HCT116 (cell line): ENCODE data around the gene CELF4. TPM values are rescaled to one million over a fixed set of nuclear protein-coding genes. Genes with fewer than 3 reads are reported as not detected.

Source experiments
- ATAC-seq: fragments of 200-7000 bp; cut with Tn5 transposase; 2 replicates; pipeline ENCODE4 v1.9.1; 2020; ENCODE audit warnings: mild to moderate bottlenecking, moderate library complexity
- BruUV-seq: library from RNA; stranded (reverse); fragments of 400-500 nt; replicated peaks from 2 replicates; lab custom pipeline; 2021; lab: Mats Ljungman, UMichigan
- CTCF ChIA-PET: fragments of 300-600 bp; sonication (Branson Sonifier 250); formaldehyde crosslinking; loops from one replicate; lab custom pipeline; 2021; ENCODE audit warnings: antibody characterized with exemption; lab: Charles Lee
- POLR2A ChIA-PET: fragments of 300-600, 350-600 bp; sonication (Branson Sonifier 250); formaldehyde crosslinking; loops from one replicate; lab custom pipeline; 2021; ENCODE audit warnings: antibody characterized with exemption; lab: Charles Lee
- RAD21 ChIA-PET, 2 experiments: fragments of 300-600 bp; sonication (Branson Sonifier 250); formaldehyde crosslinking; loops; one replicate each; lab custom pipeline; 2023; ENCODE audit warnings: low total read pairs in 2 of 2; ENCODE audit not compliant: uncharacterized antibody in 2 of 2, unreplicated experiment in 2 of 2, low non-redundant PET in 1 of 2; lab: Charles Lee
- DNase-seq: peaks from one replicate; pipeline ENCODE4 v3.0.0-alpha.2; 2010; ENCODE audit warnings: low read depth, low spot score
- H2AFZ ChIP-seq: fragments of 200-600 bp; shearing (Covaris generic), sonication (generic); 2 replicates; pipeline ENCODE4 v1.6.1; 2017; ENCODE audit warnings: low read depth, mixed run types, mixed read lengths, antibody characterized with exemption, low read length; ENCODE audit not compliant: poor library complexity, severe bottlenecking
- H3K27ac ChIP-seq: 2 replicates; pipeline ENCODE4 v1.5.1; 2012; ENCODE audit warnings: low read depth, low read length
- H3K27me3 ChIP-seq: fragments of 200-600 bp; sonication (generic); 2 replicates; pipeline ENCODE4 v1.6.1; 2016; ENCODE audit warnings: mixed run types, low read length, mixed read lengths; ENCODE audit not compliant: insufficient read depth
- H3K36me3 ChIP-seq, 2 experiments: fragments of 200-500 bp in 1 of 2; fragments of 200-600 bp in 1 of 2; sonication (Bioruptor generic) in 1 of 2; sonication (generic) in 1 of 2; 2 replicates each; pipeline versions ENCODE4 v1.5.1 to v1.6.1; 2014 to 2016; ENCODE audit warnings: low read length in 2 of 2, inconsistent platforms in 1 of 2, mixed read lengths in 1 of 2, mixed run types in 1 of 2; ENCODE audit not compliant: insufficient read depth in 2 of 2, control insufficient read depth in 1 of 2
- H3K4me1 ChIP-seq, 2 experiments: fragments of 200-600 bp in 1 of 2; sonication (generic) in 1 of 2; 2 replicates each; pipeline versions ENCODE4 v1.5.1 to v1.6.1; 2012 to 2017; ENCODE audit warnings: low read length in 2 of 2, inconsistent platforms in 1 of 2, mild to moderate bottlenecking in 1 of 2, mixed read lengths in 1 of 2, mixed run types in 1 of 2, moderate library complexity in 1 of 2; ENCODE audit not compliant: insufficient read depth in 2 of 2, control insufficient read depth in 1 of 2
- H3K4me2 ChIP-seq: fragments of 200-600 bp; sonication (generic); 2 replicates; pipeline ENCODE4 v1.6.1; 2017; ENCODE audit warnings: mixed run types, low read length, mixed read lengths
- H3K4me3 ChIP-seq, 2 experiments: fragments of 200-600 bp in 1 of 2; sonication (generic) in 1 of 2; replicated peaks in 1 of 2; 2 replicates each; pipeline ENCODE4 v1.5.1; 2011 to 2016; ENCODE audit warnings: low read length in 2 of 2, control low read depth in 1 of 2, low read depth in 1 of 2, mild to moderate bottlenecking in 1 of 2, mixed read lengths in 1 of 2, mixed run types in 1 of 2
- H3K79me2 ChIP-seq: fragments of 200-600 bp; sonication (generic); 2 replicates; pipeline ENCODE4 v1.6.1; 2017; ENCODE audit warnings: mild to moderate bottlenecking, mixed run types, low read length, moderate library complexity, mixed read lengths; ENCODE audit not compliant: insufficient read depth
- H3K9ac ChIP-seq: fragments of 200-600 bp; sonication (generic); 2 replicates; pipeline ENCODE4 v1.6.1; 2016; ENCODE audit warnings: low read length, mixed read lengths
- H3K9me2 ChIP-seq: fragments of 200-600 bp; sonication (generic), shearing (Covaris generic); 2 replicates; pipeline ENCODE4 v1.6.1; 2017; ENCODE audit warnings: mixed run types, mild to moderate bottlenecking, moderate library complexity; ENCODE audit not compliant: insufficient read depth
- H3K9me3 ChIP-seq, 2 experiments: fragments of 200-500 bp in 1 of 2; fragments of 200-600 bp in 1 of 2; sonication (Bioruptor generic) in 1 of 2; sonication (generic) in 1 of 2; 2 replicates each; pipeline ENCODE4 v1.6.1; 2014 to 2017; ENCODE audit warnings: low read length in 2 of 2, mixed read lengths in 2 of 2, inconsistent platforms in 1 of 2, low read depth in 1 of 2, mild to moderate bottlenecking in 1 of 2, mixed run types in 1 of 2, moderate library complexity in 1 of 2; ENCODE audit not compliant: control insufficient read depth in 1 of 2, insufficient read depth in 1 of 2
- H4K20me1 ChIP-seq: fragments of 200-600 bp; sonication (generic), shearing (Covaris generic); 2 replicates; pipeline ENCODE4 v1.6.1; 2017; ENCODE audit warnings: mixed run types, mild to moderate bottlenecking, moderate library complexity; ENCODE audit not compliant: insufficient read depth
- EGR1 ChIP-seq: IDR thresholded peaks from 2 replicates; pipeline ENCODE4 v1.6.1; 2012; ENCODE audit warnings: low read depth
- ELF1 ChIP-seq: IDR thresholded peaks from 2 replicates; pipeline ENCODE4 v1.6.1; 2012; ENCODE audit warnings: low read depth, borderline replicate concordance
- EZH2phosphoT487 ChIP-seq: fragments of 200-600 bp; IDR thresholded peaks from 2 replicates; pipeline ENCODE4 v1.6.1; 2018; ENCODE audit warnings: antibody characterized with exemption, borderline replicate concordance
- JUND ChIP-seq: IDR thresholded peaks from 2 replicates; pipeline ENCODE4 v1.6.1; 2012
- POLR2A ChIP-seq: IDR thresholded peaks from 2 replicates; pipeline ENCODE4 v1.7.0; 2011; ENCODE audit warnings: borderline replicate concordance; ENCODE audit not compliant: insufficient read depth, insufficient read length; ENCODE audit errors: extremely low read depth
- RAD21 ChIP-seq: IDR thresholded peaks from 2 replicates; pipeline ENCODE4 v1.6.1; 2012; ENCODE audit warnings: low read depth, mild to moderate bottlenecking
- SP1 ChIP-seq: IDR thresholded peaks from 2 replicates; pipeline ENCODE4 v1.6.1; 2012; ENCODE audit warnings: low read depth
- ZNF274 ChIP-seq: fragments of 200-500 bp; sonication (Bioruptor generic); IDR thresholded peaks from 2 replicates; pipeline ENCODE4 v1.6.1; 2014; ENCODE audit warnings: mild to moderate bottlenecking, low read depth, low read length, inconsistent platforms
- intact Hi-C: fragments of 100-400 bp; cut with micrococcal nuclease; formaldehyde crosslinking; loops from 2 replicates; pipeline ENCODE4 v1.10.0; 2022
- total RNA-seq: library from RNA; stranded (reverse); gene quantifications from one replicate; pipeline ENCODE4 v1.2.1, GENCODE V29; 2021; ENCODE audit not compliant: unreplicated experiment
- TF ChIP-seq, protein P1 (sequence below): IDR thresholded peaks from 2 replicates; pipeline ENCODE4 v1.6.1; 2012
- TF ChIP-seq, protein P2 (sequence below): IDR thresholded peaks from 2 replicates; pipeline ENCODE4 v1.6.1; 2011; ENCODE audit warnings: mild to moderate bottlenecking, low read length, moderate library complexity; ENCODE audit not compliant: insufficient replicate concordance; ENCODE audit errors: extremely low read depth
- TF ChIP-seq, protein P3 (sequence below): IDR thresholded peaks from 2 replicates; pipeline ENCODE4 v1.6.1; 2012; ENCODE audit warnings: low read depth
- TF ChIP-seq, protein P4 (sequence below), 3 experiments: fragments of 200-600 bp in 1 of 3; sonication (generic) in 1 of 3; IDR thresholded peaks in 2 of 3; conservative IDR thresholded peaks in 1 of 3; 2 replicates each; pipeline ENCODE4 v1.5.1; 2012 to 2017; ENCODE audit warnings: low read depth in 2 of 3, low read length in 2 of 3, antibody characterized with exemption in 1 of 3, borderline replicate concordance in 1 of 3, control low read depth in 1 of 3, mild to moderate bottlenecking in 1 of 3, mixed read lengths in 1 of 3, mixed run types in 1 of 3, moderate library complexity in 1 of 3; ENCODE audit not compliant: insufficient read depth in 1 of 3

The CELF4 gene
- total RNA-seq, 1 experiment from 2014 or later, result not detected

DNA sequence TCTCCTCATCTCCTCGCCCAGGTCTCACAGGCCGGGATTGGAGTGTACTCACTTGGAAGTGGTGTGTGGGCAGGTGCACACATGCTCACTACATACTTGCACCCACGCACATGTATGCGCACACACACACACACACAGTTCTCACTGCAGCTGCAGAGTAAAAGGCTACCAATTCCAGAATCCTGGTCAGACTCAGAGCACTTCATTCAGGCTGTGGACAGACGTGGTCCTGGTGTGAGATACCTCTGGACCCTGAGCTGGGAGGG, 19.4 kb downstream of the CELF4 start:
- H3K9me2 ChIP-seq, result no peaks in the 10 kb centered on the region
- TF ChIP-seq EZH2phosphoT487 (no peak), JUND (no peak), POLR2A (no peak)
- H3K27ac ChIP-seq, result no peak overlapping the region
- ChIA-PET POLR2A (no interaction called here), RAD21 (no interaction called here), CTCF (no interaction called here)
- H3K36me3 ChIP-seq, result no peaks in the 10 kb centered on the region
- no TSS peak for BruUV-seq
- intact Hi-C loops, result no loop called here
- H3K4me3 ChIP-seq, result no peak overlapping the region
- no peaks in the 10 kb centered on the region for H3K4me1 ChIP-seq
- no peak overlapping the region for H2AFZ ChIP-seq
- H3K27me3 ChIP-seq, result peaks cover 36% of the 10 kb centered on the region
- no peaks in the 10 kb centered on the region for H3K9me3 ChIP-seq
- no peaks in the 10 kb centered on the region for H3K79me2 ChIP-seq
- DNase-seq (no peak), ATAC-seq (no peak)
- no peaks in the 10 kb centered on the region for H4K20me1 ChIP-seq
- no peak overlapping the region for H3K4me2 ChIP-seq
- no peak overlapping the region for H3K9ac ChIP-seq

DNA sequence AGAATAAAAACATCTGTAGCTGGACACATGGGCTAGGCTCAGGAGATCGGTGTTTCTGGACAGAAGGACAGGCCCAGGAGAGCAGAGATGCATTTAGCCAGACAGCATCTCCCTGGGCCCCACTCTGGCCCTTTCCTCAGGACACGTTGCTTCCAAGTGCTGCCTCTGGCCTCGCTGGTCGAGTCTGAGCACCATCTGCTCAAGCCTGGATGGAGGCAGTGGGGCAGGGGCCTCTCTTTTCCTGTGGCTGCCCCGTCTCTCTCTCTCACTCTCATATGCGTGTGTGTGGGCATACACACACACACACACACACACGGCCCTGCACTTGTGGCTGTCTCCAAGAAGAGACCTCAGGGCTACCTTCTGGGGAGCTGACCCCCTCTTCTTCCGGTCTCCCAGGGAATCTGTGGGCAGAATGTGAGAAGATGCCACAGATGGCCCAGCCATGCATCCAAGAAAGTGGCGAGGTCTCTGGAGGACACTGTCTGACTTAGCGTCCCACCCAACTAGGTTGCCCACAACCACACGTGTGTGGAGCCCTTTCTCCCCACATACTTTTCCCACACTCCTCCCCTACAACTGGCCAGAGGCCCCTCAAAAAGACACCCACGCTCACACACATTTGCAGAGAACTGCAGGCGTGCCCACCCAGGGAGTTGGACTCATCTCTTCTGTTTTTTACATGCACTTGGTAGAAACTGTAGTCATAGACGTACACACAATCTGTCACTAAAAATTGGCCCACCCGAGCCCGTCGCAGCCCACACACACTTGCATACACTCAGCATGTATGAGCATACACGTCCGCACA, 19.9 kb downstream of the CELF4 start:
- ChIA-PET POLR2A (no interaction called here), CTCF (no interaction called here), RAD21 (no interaction called here)
- intact Hi-C loops, result no loop called here
- Histone ChIP-seq H3K4me2 (no peak overlapping the region), H3K79me2 (no peaks in the 10 kb centered on the region), H3K4me3 (no peak overlapping the region), H3K27me3 (peaks cover 33% of the 10 kb centered on the region), H3K36me3 (no peaks in the 10 kb centered on the region), H4K20me1 (no peaks in the 10 kb centered on the region), H3K9ac (no peak overlapping the region), H2AFZ (no peak overlapping the region), H3K9me3 (no peaks in the 10 kb centered on the region), H3K4me1 (no peaks in the 10 kb centered on the region), H3K9me2 (no peaks in the 10 kb centered on the region), H3K27ac (no peak overlapping the region)
- DNase-seq, result no peak
- BruUV-seq, result no TSS peak
- ATAC-seq, result no peak
- TF ChIP-seq RAD21 (no peak), POLR2A (no peak), ZNF274 (no peak), SP1 (no peak), EGR1 (no peak), ELF1 (no peak)
- TF ChIP-seq, protein P1, sequence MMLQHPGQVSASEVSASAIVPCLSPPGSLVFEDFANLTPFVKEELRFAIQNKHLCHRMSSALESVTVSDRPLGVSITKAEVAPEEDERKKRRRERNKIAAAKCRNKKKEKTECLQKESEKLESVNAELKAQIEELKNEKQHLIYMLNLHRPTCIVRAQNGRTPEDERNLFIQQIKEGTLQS, result no peak
- TF ChIP-seq, protein P2, sequence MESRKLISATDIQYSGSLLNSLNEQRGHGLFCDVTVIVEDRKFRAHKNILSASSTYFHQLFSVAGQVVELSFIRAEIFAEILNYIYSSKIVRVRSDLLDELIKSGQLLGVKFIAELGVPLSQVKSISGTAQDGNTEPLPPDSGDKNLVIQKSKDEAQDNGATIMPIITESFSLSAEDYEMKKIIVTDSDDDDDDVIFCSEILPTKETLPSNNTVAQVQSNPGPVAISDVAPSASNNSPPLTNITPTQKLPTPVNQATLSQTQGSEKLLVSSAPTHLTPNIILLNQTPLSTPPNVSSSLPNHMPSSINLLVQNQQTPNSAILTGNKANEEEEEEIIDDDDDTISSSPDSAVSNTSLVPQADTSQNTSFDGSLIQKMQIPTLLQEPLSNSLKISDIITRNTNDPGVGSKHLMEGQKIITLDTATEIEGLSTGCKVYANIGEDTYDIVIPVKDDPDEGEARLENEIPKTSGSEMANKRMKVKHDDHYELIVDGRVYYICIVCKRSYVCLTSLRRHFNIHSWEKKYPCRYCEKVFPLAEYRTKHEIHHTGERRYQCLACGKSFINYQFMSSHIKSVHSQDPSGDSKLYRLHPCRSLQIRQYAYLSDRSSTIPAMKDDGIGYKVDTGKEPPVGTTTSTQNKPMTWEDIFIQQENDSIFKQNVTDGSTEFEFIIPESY, result no peak
- TF ChIP-seq, protein P3, sequence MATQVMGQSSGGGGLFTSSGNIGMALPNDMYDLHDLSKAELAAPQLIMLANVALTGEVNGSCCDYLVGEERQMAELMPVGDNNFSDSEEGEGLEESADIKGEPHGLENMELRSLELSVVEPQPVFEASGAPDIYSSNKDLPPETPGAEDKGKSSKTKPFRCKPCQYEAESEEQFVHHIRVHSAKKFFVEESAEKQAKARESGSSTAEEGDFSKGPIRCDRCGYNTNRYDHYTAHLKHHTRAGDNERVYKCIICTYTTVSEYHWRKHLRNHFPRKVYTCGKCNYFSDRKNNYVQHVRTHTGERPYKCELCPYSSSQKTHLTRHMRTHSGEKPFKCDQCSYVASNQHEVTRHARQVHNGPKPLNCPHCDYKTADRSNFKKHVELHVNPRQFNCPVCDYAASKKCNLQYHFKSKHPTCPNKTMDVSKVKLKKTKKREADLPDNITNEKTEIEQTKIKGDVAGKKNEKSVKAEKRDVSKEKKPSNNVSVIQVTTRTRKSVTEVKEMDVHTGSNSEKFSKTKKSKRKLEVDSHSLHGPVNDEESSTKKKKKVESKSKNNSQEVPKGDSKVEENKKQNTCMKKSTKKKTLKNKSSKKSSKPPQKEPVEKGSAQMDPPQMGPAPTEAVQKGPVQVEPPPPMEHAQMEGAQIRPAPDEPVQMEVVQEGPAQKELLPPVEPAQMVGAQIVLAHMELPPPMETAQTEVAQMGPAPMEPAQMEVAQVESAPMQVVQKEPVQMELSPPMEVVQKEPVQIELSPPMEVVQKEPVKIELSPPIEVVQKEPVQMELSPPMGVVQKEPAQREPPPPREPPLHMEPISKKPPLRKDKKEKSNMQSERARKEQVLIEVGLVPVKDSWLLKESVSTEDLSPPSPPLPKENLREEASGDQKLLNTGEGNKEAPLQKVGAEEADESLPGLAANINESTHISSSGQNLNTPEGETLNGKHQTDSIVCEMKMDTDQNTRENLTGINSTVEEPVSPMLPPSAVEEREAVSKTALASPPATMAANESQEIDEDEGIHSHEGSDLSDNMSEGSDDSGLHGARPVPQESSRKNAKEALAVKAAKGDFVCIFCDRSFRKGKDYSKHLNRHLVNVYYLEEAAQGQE, result no peak
- TF ChIP-seq, protein P4, sequence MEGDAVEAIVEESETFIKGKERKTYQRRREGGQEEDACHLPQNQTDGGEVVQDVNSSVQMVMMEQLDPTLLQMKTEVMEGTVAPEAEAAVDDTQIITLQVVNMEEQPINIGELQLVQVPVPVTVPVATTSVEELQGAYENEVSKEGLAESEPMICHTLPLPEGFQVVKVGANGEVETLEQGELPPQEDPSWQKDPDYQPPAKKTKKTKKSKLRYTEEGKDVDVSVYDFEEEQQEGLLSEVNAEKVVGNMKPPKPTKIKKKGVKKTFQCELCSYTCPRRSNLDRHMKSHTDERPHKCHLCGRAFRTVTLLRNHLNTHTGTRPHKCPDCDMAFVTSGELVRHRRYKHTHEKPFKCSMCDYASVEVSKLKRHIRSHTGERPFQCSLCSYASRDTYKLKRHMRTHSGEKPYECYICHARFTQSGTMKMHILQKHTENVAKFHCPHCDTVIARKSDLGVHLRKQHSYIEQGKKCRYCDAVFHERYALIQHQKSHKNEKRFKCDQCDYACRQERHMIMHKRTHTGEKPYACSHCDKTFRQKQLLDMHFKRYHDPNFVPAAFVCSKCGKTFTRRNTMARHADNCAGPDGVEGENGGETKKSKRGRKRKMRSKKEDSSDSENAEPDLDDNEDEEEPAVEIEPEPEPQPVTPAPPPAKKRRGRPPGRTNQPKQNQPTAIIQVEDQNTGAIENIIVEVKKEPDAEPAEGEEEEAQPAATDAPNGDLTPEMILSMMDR (IDR thresholded peaks at IDR 0.05 in 2 of 3, conservative IDR thresholded peaks at IDR 0.05 in 1 of 3; ENCODE audit: borderline replicate concordance in 1 of 3, insufficient read depth in 1 of 3, low read depth in 2 of 3, low read length in 2 of 3), result no peak
